ENCODE data around the gene DPYD.

The DPYD gene

GRCh38 chr1:97781762-97782337 is 139.0 kb downstream of the DPYD start:
- DNase-seq = no peak

GRCh38 chr1:97780884-97781283 is 139.9 kb downstream of the DPYD start:
- no peak for DNase-seq

GRCh38 chr1:97778718-97779117 is 142.1 kb downstream of the DPYD start:
- peak; percentile 32 for DNase-seq

GRCh38 chr1:97770376-97770775 is 150.5 kb downstream of the DPYD start:
- no peak for DNase-seq

- DNase-seq = no peak
Observed at GRCh38 chr1:97767381-97767780, 153.5 kb downstream of the DPYD start.

GRCh38 chr1:97764991-97765390 is 155.8 kb downstream of the DPYD start:
- no peak for DNase-seq

GRCh38 chr1:97761637-97762036 is 159.2 kb downstream of the DPYD start:
- DNase-seq = no peak

- no peak for DNase-seq
Observed at GRCh38 chr1:97759078-97759477, 161.8 kb downstream of the DPYD start.

- DNase-seq = peak; percentile 72
Observed at GRCh38 chr1:97758541-97759057, 162.2 kb downstream of the DPYD start.

- DNase-seq = peak; percentile 19
Observed at GRCh38 chr1:97745912-97746311, 174.9 kb downstream of the DPYD start.

GRCh38 chr1:97744977-97745376 is 175.9 kb downstream of the DPYD start:
- no peak for DNase-seq

GRCh38 chr1:97743129-97743528 is 177.7 kb downstream of the DPYD start:
- no peak for DNase-seq

- no peak for DNase-seq
Observed at GRCh38 chr1:97740891-97741290, 179.9 kb downstream of the DPYD start.

GRCh38 chr1:97739596-97740103 is 181.2 kb downstream of the DPYD start:
- DNase-seq = peak; percentile 13

GRCh38 chr1:97738270-97738669 is 182.6 kb downstream of the DPYD start:
- DNase-seq = no peak

- no peak for DNase-seq
Observed at GRCh38 chr1:97730271-97730670, 190.6 kb downstream of the DPYD start.

GRCh38 chr1:97728436-97728835 is 192.4 kb downstream of the DPYD start:
- DNase-seq = no peak

- no peak for DNase-seq
Observed at GRCh38 chr1:97727029-97727428, 193.8 kb downstream of the DPYD start.

- no peak for DNase-seq
Observed at GRCh38 chr1:97726386-97726785, 194.4 kb downstream of the DPYD start.

- DNase-seq = peak; percentile 11
Observed at GRCh38 chr1:97721221-97721620, 199.6 kb downstream of the DPYD start.

- DNase-seq = no peak
Observed at GRCh38 chr1:97712980-97713379, 207.9 kb downstream of the DPYD start.

GRCh38 chr1:97711858-97712257 is 209.0 kb downstream of the DPYD start:
- no peak for DNase-seq

GRCh38 chr1:97693601-97694000 is 227.2 kb downstream of the DPYD start:
- DNase-seq = peak; percentile 49

GRCh38 chr1:97691325-97691724 is 229.5 kb downstream of the DPYD start:
- no peak for DNase-seq

- no peak for DNase-seq
Observed at GRCh38 chr1:97685360-97685759, 235.5 kb downstream of the DPYD start.
